Mucosa of rectum (tissue), 2 donors: ENCODE measurements around the gene VDR.
"Not testable (repeated sequence)": the region's sequence is repeated elsewhere in the genome, so short reads cannot be mapped to it uniquely, and the experiment has no call there.

Source experiments
- H3K27ac ChIP-seq, 2 donors: one replicate each; pipeline ENCODE4 v1.7.0; 2013; ENCODE audit warnings: inconsistent platforms in 2 of 2, low read depth in 2 of 2, low read length in 2 of 2
- H3K27me3 ChIP-seq, 2 donors: one replicate each; pipeline ENCODE4 v1.7.0; 2013; ENCODE audit warnings: low read length in 2 of 2; ENCODE audit not compliant: control insufficient read depth in 2 of 2, insufficient read depth in 2 of 2
- H3K36me3 ChIP-seq, 2 donors: one replicate each; pipeline ENCODE4 v1.7.0; 2013; ENCODE audit warnings: low read length in 2 of 2; ENCODE audit not compliant: control insufficient read depth in 2 of 2, insufficient read depth in 2 of 2
- H3K4me1 ChIP-seq, 2 donors: one replicate each; pipeline ENCODE4 v1.7.0; 2013; ENCODE audit warnings: low read length in 2 of 2, mild to moderate bottlenecking in 1 of 2; ENCODE audit not compliant: control insufficient read depth in 2 of 2, insufficient read depth in 2 of 2
- H3K4me3 ChIP-seq, 2 donors: one replicate each; pipeline ENCODE4 v1.7.0; 2013; ENCODE audit warnings: low read length in 2 of 2
- H3K9ac ChIP-seq, 2 donors: one replicate each; pipeline ENCODE4 v1.7.0; 2013; ENCODE audit warnings: low read length in 2 of 2, low read depth in 1 of 2, mild to moderate bottlenecking in 1 of 2
- H3K9me3 ChIP-seq, 2 donors: one replicate each; pipeline ENCODE4 v1.7.0; 2013; ENCODE audit warnings: low read length in 2 of 2; ENCODE audit not compliant: control insufficient read depth in 2 of 2
- donor health status: healthy.
- donor health status: Normal muscosa, but diverticular disease.

Gene VDR

DNA sequence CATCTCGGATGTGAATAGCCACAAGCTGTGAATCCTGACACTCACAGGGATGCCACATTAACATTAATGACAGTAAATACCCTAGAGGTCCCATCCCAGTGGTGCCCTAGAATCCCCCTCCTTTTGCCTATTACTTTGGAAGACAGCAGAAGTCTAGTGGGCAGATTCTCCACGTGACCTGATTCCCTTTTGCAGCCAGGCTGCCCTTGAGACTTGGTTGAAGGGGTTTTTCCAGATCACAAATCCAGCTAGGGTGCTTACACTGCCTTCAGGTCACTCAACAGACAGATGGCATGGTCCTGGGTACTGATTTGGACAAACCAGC, 93.8 kb downstream of the VDR start:
- Histone ChIP-seq H3K9ac (peak overlapping the region; percentile 13 to 35), H3K4me3 (peak overlapping the region in 1 of 2 donors; percentile 4), H3K36me3 (no peaks in the 10 kb centered on the region), H3K9me3 (no peaks in the 10 kb centered on the region), H3K4me1 (peaks cover 58 to 61% of the 10 kb centered on the region in 2 donors), H3K27me3 (no peaks in the 10 kb centered on the region), H3K27ac (peak overlapping the region; percentile 25 to 94)

DNA sequence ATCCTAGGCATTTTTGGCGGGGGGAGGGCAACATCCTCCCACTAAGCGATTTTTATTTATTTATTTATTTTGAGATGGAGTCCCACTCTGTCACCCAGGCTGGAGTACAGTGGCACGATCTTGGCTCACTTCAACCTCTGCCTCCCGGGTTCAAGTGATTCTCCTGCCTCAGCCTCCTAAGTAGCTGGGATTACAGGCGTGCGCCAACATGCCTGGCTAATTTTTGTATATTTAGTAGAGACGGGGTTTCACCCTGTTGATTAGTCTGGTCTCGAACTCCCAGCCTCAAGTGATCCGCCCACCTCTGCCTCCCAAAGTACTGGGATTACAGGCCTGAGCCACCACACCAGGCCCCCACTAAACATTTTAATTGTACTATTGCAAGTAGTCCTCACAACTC, 95.3 kb downstream of the VDR start:
- H3K4me1 ChIP-seq: peaks cover 56 to 66% of the 10 kb centered on the region in 2 donors
- H3K9ac ChIP-seq, H3K9me3 ChIP-seq, H3K36me3 ChIP-seq, H3K27me3 ChIP-seq, H3K4me3 ChIP-seq: not testable (repeated sequence)
- H3K27ac ChIP-seq: peak overlapping the region in 1 of 2 donors; percentile 94

DNA sequence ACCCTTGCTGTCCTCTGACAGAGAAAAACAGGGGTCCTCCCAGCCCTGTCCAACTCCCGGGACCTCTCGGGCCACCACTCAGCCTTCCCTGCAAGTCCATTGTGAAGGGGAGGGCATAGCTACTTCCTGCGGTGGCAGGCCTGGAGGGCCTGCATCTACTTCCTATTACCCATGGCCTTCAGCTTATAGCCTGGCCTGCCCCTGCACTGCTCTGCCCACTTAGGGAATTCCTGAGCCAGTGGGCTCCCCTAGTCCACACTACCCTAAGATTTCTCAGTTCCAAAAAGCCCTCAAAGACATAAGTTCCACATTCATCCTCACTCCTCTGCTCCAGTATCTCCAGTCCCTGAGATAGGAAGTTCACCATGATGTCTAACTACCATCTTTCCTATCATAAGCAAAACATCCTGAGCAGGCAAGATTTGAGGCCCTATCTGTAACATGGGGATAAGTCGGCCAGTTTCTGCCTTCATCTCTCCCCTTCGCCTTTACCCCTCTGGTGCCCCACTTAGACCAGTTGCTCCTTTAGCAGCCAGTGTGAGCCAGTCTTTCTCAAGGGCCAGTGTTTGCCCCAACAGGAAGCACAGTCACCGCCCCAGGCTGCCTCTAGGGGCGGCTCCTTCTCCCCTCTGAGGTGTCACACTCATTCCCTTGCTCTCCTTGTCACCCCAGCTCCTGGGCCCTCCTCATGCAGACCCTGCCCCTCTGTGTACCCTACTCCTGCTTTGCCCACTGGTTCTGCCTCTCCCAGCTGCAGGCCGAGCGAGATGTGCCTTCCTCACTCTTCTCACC, 96.0 kb downstream of the VDR start:
- peaks cover 50 to 59% of the 10 kb centered on the region in 2 donors for H3K4me1 ChIP-seq
- peak overlapping the region in 1 of 2 donors; percentile 44 for H3K4me3 ChIP-seq
- H3K27me3 ChIP-seq: no peaks in the 10 kb centered on the region
- H3K36me3 ChIP-seq: no peaks in the 10 kb centered on the region
- H3K9ac ChIP-seq: peak overlapping the region in 1 of 2 donors; percentile 60
- H3K9me3 ChIP-seq: no peaks in the 10 kb centered on the region
- peak overlapping the region; percentile 60 to 78 for H3K27ac ChIP-seq

DNA sequence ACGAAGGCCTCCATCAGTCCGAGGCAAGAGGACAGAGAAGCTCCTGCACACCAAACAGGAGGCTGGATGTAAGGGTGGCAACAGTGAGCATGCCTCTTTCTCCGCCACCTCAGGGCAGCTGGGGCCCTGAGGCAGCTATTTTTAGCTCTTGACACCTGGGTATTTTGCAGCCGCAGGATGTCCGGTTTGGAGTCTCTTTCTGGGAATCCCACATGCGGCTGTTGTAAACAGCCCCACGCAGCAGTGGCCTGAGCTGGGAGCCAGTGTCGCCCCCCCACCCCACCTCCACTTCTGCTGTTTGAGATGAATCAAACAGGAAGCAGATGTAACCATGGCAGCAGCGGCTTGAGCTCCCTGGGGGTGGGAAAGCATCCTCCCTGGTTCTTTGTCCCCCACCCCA, 96.7 kb downstream of the VDR start:
- H3K4me3 ChIP-seq: no peak overlapping the region
- peak overlapping the region; percentile 60 to 78 for H3K27ac ChIP-seq
- peak overlapping the region in 1 of 2 donors; percentile 60 for H3K9ac ChIP-seq
- H3K9me3 ChIP-seq: no peaks in the 10 kb centered on the region
- H3K36me3 ChIP-seq: no peaks in the 10 kb centered on the region
- peaks cover 46 to 57% of the 10 kb centered on the region in 2 donors for H3K4me1 ChIP-seq
- no peaks in the 10 kb centered on the region for H3K27me3 ChIP-seq

DNA sequence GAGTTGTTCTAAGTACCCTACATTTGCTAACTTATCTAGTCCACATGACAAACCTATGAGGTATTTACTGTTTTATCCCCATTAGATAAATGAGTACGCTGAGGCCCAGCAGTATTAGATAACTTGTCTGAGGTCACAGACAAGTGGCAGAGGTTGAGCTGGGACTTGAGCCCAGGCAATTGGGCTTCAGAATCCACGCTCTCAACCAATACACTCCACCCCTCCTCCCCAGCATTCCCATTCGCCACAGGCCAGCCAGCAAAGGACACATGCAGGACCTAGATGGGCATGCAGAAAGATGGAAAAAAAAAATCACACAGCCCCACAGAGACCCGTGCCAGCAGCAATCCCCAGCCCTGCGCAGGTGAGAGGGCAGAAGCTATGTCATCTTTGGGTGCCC, 97.5 kb downstream of the VDR start:
- Histone ChIP-seq H3K4me1 (peaks cover 41 to 62% of the 10 kb centered on the region in 2 donors), H3K9ac (no peak overlapping the region), H3K27me3 (no peaks in the 10 kb centered on the region), H3K36me3 (no peaks in the 10 kb centered on the region), H3K4me3 (no peak overlapping the region), H3K27ac (peak overlapping the region; percentile 0 to 78), H3K9me3 (no peaks in the 10 kb centered on the region)

DNA sequence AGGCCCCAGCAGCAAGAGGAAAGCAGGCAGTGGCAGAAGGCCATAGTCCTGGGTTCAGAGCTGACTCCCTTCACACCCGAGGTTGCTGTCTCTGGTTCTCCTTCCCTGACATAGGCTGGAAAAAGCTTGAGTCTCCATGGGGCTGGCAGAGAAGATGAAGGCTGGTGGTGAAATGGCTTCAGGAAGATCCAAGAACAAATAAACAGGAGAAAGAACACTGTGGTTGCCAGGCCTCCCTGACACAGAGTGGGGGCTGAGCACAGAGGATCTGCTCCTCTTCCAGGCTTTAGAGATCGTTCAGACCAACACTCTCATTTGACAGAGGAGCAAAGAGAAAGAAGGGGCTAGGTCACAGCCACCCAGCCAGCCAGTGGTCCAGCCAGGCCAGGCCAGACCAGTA, 99.4 kb downstream of the VDR start:
- Histone ChIP-seq H3K27ac (no peak overlapping the region), H3K4me3 (no peak overlapping the region), H3K4me1 (peaks cover 26 to 57% of the 10 kb centered on the region in 2 donors), H3K9ac (no peak overlapping the region), H3K9me3 (no peaks in the 10 kb centered on the region), H3K27me3 (no peaks in the 10 kb centered on the region), H3K36me3 (no peaks in the 10 kb centered on the region)

DNA sequence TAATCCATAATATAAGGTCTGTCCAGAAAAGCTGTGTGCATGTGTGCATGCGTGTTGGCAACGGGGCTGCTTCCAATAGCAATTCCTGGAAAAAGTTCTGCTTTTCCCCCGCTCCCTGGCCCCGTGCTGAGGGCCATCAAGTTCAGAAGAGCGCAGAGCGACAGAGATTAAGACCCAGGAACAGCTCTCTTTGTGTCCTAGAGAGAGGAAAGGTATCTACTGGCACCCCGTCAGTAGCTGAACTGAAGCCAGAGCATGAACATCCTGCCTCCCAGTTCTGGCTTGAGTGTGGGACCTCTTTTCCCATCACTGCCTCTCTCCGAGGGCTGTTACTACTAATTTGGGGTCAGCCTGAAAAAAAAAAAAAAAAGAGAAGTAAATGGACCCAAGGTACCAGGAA, 100.6 kb downstream of the VDR start:
- H3K27me3 ChIP-seq: no peaks in the 10 kb centered on the region
- no peaks in the 10 kb centered on the region for H3K9me3 ChIP-seq
- H3K4me1 ChIP-seq: peaks cover 20 to 60% of the 10 kb centered on the region in 2 donors
- H3K9ac ChIP-seq: no peak overlapping the region
- no peak overlapping the region for H3K27ac ChIP-seq
- no peaks in the 10 kb centered on the region for H3K36me3 ChIP-seq
- H3K4me3 ChIP-seq: no peak overlapping the region

DNA sequence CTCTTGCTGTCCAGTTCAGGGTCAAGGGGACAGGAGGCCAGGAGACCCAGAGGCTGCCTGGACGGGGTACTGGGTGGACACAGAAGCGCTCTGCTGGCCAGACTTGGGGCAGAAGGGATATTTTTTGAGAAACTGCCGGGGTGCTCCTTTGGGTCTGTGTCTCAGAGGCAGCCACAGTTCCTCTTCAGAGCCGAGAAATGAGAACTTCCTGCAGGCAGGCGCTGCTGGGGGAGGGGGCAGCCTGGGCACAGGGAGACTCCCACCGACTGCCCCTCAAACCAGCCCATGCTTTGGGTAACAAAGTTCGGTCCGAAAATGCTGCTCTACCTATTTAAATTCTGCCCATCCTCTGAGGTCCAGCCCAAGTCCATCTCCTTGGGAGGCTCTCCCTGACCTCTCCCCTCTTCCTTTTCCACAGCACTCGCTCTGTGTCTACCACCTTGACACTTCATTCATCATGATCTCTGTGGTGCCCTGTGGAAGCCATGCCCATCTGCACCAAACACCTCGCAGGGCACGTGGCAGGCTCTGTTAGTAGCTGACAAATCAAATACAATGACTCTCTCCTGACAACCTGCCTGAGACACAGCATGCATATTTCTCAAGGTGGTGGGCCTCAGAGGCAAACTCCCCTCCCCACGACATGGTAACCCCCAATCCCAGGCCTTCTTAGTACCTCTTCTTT, 101.5 kb downstream of the VDR start:
- no peaks in the 10 kb centered on the region for H3K27me3 ChIP-seq
- peaks cover 13 to 54% of the 10 kb centered on the region in 2 donors for H3K4me1 ChIP-seq
- H3K27ac ChIP-seq: peak overlapping the region in 1 of 2 donors; percentile 43
- no peaks in the 10 kb centered on the region for H3K36me3 ChIP-seq
- H3K9me3 ChIP-seq: no peaks in the 10 kb centered on the region
- peak overlapping the region in 1 of 2 donors; percentile 20 for H3K4me3 ChIP-seq
- H3K9ac ChIP-seq: peak overlapping the region in 1 of 2 donors; percentile 24

DNA sequence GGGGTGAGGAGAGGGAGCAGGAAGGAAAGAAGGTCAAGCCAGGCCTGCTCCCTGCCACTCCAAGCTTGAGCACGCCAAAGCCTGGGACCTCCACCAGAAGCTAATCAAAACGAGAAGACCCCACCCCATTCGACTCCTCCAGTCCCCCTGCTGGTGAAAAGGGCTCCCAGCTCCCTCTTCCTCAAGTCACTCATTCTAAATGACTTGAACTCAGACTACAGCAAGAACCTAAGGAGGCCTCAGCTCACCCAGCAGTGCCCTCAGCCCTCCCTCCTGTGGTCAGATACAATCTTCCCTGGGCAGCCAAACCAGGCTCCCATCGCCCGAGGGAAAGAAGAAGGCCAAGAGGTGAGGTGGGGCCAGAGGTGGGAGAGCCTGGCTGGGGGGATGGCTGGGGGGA, 102.5 kb downstream of the VDR start:
- no peak overlapping the region for H3K4me3 ChIP-seq
- H3K9ac ChIP-seq: no peak overlapping the region

DNA sequence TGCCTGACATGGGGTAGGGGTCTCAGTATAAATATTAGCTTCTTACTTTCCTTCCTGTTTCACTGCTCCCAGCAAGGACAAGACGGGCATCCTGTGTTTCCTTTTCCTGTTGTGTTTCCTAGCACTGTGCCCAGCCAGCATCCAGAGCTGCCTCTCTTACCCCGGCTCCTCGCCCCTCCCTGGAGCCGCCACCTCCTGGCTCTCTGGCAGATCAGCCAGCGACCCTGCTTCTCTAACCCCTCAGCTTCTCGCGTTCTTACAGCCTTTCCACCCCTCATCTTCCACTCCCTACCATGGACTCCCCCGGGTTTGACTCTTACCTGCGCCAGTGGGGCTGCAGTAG, 102.9 kb downstream of the VDR start:
- Histone ChIP-seq H3K27me3 (no peaks in the 10 kb centered on the region), H3K36me3 (peaks cover 0 to 2% of the 10 kb centered on the region in 2 donors), H3K9ac (no peak overlapping the region), H3K4me1 (peaks cover 13 to 41% of the 10 kb centered on the region in 2 donors), H3K9me3 (no peaks in the 10 kb centered on the region), H3K27ac (peak overlapping the region in 1 of 2 donors; percentile 32), H3K4me3 (no peak overlapping the region)

More for the DNA sequence above, 102.5 kb downstream of the VDR start:
- H3K36me3 ChIP-seq: peaks cover 0 to 1% of the 10 kb centered on the region in 2 donors
- H3K9me3 ChIP-seq: no peaks in the 10 kb centered on the region
- peaks cover 13 to 44% of the 10 kb centered on the region in 2 donors for H3K4me1 ChIP-seq
- peak overlapping the region in 1 of 2 donors; percentile 43 for H3K27ac ChIP-seq
- H3K27me3 ChIP-seq: no peaks in the 10 kb centered on the region
